ENCODE results near the gene GRPEL1. TPM values are rescaled to one million over a fixed set of nuclear protein-coding genes. Genes with fewer than 3 reads are reported as not detected.
A peak's percentile ranks its signal among the peaks of the same experiment; 100 is the strongest.

Gene GRPEL1
- total RNA-seq, 1 experiment from 2014 or later = 82.9 TPM

DNA sequence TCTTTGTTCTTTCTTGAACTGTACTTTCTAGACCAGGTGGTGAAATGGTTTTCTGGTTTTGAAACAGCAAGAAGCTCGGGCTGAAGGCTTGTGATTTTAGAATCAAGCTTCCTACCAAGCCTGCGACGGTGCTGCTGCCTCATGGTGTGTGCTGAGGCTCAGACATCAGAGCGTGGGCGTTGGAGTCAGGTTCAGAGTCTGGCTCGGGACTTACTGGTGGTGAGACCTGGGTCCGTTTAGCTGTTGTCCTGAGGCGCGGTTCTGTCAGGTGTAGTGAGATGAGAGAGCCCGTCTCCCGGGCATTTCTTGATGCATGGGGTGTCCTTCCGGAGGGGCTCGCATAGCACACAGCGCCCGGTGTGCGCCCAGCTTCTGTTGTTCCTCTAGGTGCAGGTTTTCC is 44.4 kb downstream of the GRPEL1 start:
- peaks cover 65% of the 10 kb centered on the region for H3K36me3 Mint-ChIP-seq (ENCODE audit: insufficient read depth, unreplicated experiment)
- CTCF ChIA-PET = interaction anchor here (1.0 to 1.4 kb wide), 3 partner anchors 12 to 49 kb away, joined by 3 read pairs; no protein-coding TSS in a partner anchor
- intact Hi-C loops (cut with micrococcal nuclease) = no loop called here
- TF ChIP-seq, protein P1, sequence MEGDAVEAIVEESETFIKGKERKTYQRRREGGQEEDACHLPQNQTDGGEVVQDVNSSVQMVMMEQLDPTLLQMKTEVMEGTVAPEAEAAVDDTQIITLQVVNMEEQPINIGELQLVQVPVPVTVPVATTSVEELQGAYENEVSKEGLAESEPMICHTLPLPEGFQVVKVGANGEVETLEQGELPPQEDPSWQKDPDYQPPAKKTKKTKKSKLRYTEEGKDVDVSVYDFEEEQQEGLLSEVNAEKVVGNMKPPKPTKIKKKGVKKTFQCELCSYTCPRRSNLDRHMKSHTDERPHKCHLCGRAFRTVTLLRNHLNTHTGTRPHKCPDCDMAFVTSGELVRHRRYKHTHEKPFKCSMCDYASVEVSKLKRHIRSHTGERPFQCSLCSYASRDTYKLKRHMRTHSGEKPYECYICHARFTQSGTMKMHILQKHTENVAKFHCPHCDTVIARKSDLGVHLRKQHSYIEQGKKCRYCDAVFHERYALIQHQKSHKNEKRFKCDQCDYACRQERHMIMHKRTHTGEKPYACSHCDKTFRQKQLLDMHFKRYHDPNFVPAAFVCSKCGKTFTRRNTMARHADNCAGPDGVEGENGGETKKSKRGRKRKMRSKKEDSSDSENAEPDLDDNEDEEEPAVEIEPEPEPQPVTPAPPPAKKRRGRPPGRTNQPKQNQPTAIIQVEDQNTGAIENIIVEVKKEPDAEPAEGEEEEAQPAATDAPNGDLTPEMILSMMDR (IDR thresholded peaks at IDR 0.05; ENCODE audit: unreplicated experiment) = no peak
- BruUV-seq (replicated peaks) = no TSS peak
- no peaks in the 10 kb centered on the region for H3K27me3 Mint-ChIP-seq (ENCODE audit: insufficient read depth, unreplicated experiment)
- no peaks in the 10 kb centered on the region for H3K9me3 Mint-ChIP-seq (ENCODE audit: unreplicated experiment)
- H3K4me3 Mint-ChIP-seq (ENCODE audit: unreplicated experiment) = no peak overlapping the region
- H3K27ac Mint-ChIP-seq (ENCODE audit: low read depth, unreplicated experiment) = peak overlapping the region; percentile 35
- DNase-seq (ENCODE audit: unreplicated experiment) = no peak
- POLR2A ChIA-PET = interaction anchor here (1.5 to 4.3 kb wide), 3 partner anchors 18 to 36 kb away, joined by 7 to 41 read pairs (median 20); no protein-coding TSS in a partner anchor
- H3K4me1 Mint-ChIP-seq (ENCODE audit: insufficient read depth, unreplicated experiment) = peaks cover 11% of the 10 kb centered on the region

DNA sequence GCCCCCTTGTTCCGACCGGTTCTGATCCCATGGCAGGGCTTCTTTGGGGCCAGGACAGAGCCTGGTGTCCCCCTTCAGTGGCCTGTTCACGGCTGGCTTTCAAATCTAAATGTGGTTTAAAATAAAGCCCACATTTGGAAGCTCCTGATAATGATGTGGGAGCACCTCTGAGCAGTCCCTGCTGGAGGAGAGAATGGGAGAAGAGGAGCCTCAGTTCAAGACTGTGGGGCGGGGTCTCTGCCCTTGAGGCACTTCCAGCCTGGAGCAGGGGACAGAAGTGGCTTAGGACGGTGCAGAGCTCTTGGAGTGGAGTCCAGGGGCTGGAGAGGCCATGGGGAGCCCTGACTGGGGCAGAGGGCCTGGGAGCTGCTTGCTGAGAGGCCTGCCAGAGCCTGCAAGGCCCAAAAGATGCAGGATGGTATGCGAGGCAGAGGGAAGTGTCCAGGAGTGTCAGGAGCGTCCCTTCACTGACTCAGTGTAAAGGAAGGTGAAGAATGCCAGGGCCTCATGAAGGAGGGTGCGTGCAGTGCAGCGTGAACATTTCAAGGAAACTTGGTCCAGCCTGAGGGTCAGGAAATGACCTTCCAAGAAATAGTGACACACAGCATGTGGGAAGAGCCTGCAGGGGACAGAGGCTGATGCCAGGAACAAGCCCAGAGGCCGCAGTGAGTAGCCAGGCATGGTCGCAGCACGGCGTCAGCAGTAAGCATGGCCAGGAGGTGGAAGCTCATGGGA is 45.8 kb downstream of the GRPEL1 start:
- no TSS peak for BruUV-seq (replicated peaks)
- CTCF ChIA-PET = interaction anchor here (0.6 to 1.4 kb wide), 7 partner anchors 10 to 110 kb away, joined by 3 to 4 read pairs (median 3); no protein-coding TSS in a partner anchor
- Mint-ChIP-seq H3K27ac (ENCODE audit: low read depth, unreplicated experiment) (peak overlapping the region; percentile 82), H3K4me1 (ENCODE audit: insufficient read depth, unreplicated experiment) (peaks cover 11% of the 10 kb centered on the region), H3K27me3 (ENCODE audit: insufficient read depth, unreplicated experiment) (no peaks in the 10 kb centered on the region), H3K36me3 (ENCODE audit: insufficient read depth, unreplicated experiment) (peaks cover 63% of the 10 kb centered on the region), H3K9me3 (ENCODE audit: unreplicated experiment) (no peaks in the 10 kb centered on the region), H3K4me3 (ENCODE audit: unreplicated experiment) (peak overlapping the region; percentile 30)
- POLR2A ChIA-PET = interaction anchor here (0.8 to 4.3 kb wide), 11 partner anchors 14 to 46 kb away, joined by 3 to 41 read pairs (median 8); partner anchors contain the start of genes GRPEL1 and TADA2B
- intact Hi-C loops (cut with micrococcal nuclease) = no loop called here
- TF ChIP-seq, protein P1 (IDR thresholded peaks at IDR 0.05; ENCODE audit: unreplicated experiment) = no peak
- DNase-seq (ENCODE audit: unreplicated experiment) = peak; percentile 77

DNA sequence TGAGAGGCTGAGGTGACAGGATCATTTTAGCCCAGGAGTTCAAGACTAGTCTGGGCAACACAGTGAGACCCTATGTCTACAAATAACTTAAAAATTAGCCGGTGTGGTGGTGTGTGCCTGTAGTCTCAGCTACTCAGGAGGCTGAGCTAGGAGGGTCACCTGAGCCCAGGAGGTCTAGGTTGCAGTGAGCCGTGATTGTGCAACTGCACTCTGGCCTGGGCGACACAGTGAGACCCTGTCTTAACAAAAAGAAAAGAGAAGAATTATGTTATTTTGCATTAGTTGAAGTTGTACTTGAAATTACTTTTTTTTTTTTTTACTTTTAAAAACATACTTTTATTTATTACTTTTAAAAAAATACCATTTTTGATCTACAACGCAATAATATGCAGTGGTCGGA is 46.5 kb downstream of the GRPEL1 start:
- Mint-ChIP-seq H3K9me3 (ENCODE audit: unreplicated experiment) (no peaks in the 10 kb centered on the region), H3K4me3 (ENCODE audit: unreplicated experiment) (no peak overlapping the region), H3K36me3 (ENCODE audit: insufficient read depth, unreplicated experiment) (peaks cover 57% of the 10 kb centered on the region), H3K27ac (ENCODE audit: low read depth, unreplicated experiment) (peak overlapping the region; percentile 82), H3K4me1 (ENCODE audit: insufficient read depth, unreplicated experiment) (peaks cover 11% of the 10 kb centered on the region), H3K27me3 (ENCODE audit: insufficient read depth, unreplicated experiment) (no peaks in the 10 kb centered on the region)
- ChIA-PET CTCF (interaction anchor here (0.6 to 1.4 kb wide), 3 partner anchors 13 to 61 kb away, joined by 3 to 4 read pairs (median 4); no protein-coding TSS in a partner anchor), POLR2A (interaction anchor here (0.8 to 4.3 kb wide), 9 partner anchors 13 to 47 kb away, joined by 3 to 41 read pairs (median 9); partner anchors contain the start of genes GRPEL1 and TADA2B)
- TF ChIP-seq, protein P1 (IDR thresholded peaks at IDR 0.05; ENCODE audit: unreplicated experiment) = no peak
- BruUV-seq (replicated peaks) = no TSS peak
- intact Hi-C loops (cut with micrococcal nuclease) = no loop called here
- DNase-seq (ENCODE audit: unreplicated experiment) = no peak

DNA sequence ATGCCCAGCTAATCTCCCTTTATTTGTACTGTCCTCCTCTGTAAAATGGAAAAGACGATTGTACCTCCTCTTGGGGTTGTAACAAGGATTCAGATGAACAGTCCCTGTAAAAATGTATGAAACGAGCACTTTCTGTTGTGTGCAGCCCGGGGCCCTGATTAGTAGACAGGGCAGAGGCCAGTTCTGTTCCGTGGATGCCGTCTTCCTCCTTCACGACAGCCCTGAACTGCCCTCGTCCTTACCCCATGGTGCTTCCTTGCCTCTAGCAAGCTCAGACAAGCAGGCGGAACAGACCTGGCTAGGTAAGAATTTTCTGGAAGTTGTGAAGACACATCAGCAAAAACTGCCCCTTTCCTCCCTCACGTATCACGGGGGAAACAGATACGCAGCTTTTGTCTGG is 47.0 kb downstream of the GRPEL1 start:
- ChIA-PET CTCF (interaction anchor here (0.6 to 1.1 kb wide), 3 partner anchors 12 to 1173 kb away, joined by 3 to 4 read pairs (median 4); no protein-coding TSS in a partner anchor), POLR2A (interaction anchor here (0.7 to 4.3 kb wide), 7 partner anchors 12 to 46 kb away, joined by 3 to 41 read pairs (median 7); partner anchors contain the start of genes GRPEL1 and TADA2B)
- Mint-ChIP-seq H3K4me1 (ENCODE audit: insufficient read depth, unreplicated experiment) (peaks cover 11% of the 10 kb centered on the region), H3K27ac (ENCODE audit: low read depth, unreplicated experiment) (peak overlapping the region; percentile 82), H3K4me3 (ENCODE audit: unreplicated experiment) (no peak overlapping the region), H3K27me3 (ENCODE audit: insufficient read depth, unreplicated experiment) (no peaks in the 10 kb centered on the region), H3K9me3 (ENCODE audit: unreplicated experiment) (no peaks in the 10 kb centered on the region), H3K36me3 (ENCODE audit: insufficient read depth, unreplicated experiment) (peaks cover 52% of the 10 kb centered on the region)
- no peak for DNase-seq (ENCODE audit: unreplicated experiment)
- intact Hi-C loops (cut with micrococcal nuclease) = no loop called here
- no TSS peak for BruUV-seq (replicated peaks)
- TF ChIP-seq, protein P1 (IDR thresholded peaks at IDR 0.05; ENCODE audit: unreplicated experiment) = no peak

Data from MCF 10A (cell line).